Stimulated activated CD8-positive, alpha-beta memory T cell treated with anti-CD3 and anti-CD28 coated beads, Interleukin-4, amount 100 ng/mL, for 48 hours (primary cell): Measurements from ENCODE around the gene MARCKSL1.
"Not testable (repeated sequence)": the region's sequence is repeated elsewhere in the genome, so short reads cannot be mapped to it uniquely, and the experiment has no call there.

ENCODE experiments used
- DNase-seq: peaks from one replicate; pipeline ENCODE4 v3.0.0-alpha.2; 2020

MARCKSL1 gene

GRCh38 chr1:32332290-32333079, 3.5 kb downstream of the MARCKSL1 start:
- DNase-seq: no peak

DNA sequence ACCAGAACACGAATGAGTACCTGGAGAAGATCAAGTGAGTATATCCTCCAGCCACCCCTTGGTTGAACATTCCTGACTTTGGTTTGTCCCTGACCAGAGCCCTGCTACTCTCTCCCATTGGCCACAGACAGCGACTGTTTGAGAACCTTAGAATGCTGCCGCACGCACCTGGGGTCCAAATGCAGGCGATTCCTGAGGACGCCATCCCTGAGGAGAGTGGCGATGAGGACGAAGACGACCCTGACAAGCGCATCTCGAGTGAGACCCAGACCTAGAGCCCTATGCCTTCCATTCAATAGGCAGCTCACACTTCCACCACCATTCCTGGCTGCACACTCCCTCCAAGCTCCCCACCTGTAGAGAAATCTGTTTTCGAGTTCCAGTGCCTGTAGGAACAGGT, 4.5 kb downstream of the MARCKSL1 start:
- no peak for DNase-seq

DNA sequence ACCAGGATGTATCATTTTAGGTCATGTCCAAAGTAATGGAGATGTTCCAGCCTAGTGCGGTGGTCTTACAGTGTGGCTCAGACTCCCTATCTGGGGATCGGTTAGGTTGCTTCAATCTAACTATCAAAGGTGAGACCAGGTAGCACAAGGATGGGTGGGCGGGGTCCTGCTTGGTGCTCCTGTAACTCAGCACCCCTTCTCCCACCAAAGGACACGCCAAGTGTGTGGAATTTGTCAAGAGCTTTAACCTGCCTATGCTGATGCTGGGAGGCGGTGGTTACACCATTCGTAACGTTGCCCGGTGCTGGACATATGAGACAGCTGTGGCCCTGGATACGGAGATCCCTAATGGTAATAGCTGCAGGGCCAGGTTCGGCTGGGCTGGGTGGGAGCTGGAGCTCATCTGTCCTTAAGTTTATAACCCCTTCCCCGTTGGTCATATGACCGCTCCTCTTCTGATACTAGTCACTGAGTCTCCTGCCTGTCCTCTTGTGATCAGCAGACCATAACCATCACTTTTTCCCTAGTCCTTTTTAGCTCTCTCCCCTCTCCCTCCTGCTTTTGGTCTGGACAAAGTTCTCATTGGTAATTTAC, 5.4 kb downstream of the MARCKSL1 start:
- no peak for DNase-seq

GRCh38 chr1:32329931-32330466, 6.0 kb downstream of the MARCKSL1 start:
- no peak for DNase-seq

GRCh38 chr1:32327204-32327603, 8.8 kb downstream of the MARCKSL1 start:
- no peak for DNase-seq

DNA sequence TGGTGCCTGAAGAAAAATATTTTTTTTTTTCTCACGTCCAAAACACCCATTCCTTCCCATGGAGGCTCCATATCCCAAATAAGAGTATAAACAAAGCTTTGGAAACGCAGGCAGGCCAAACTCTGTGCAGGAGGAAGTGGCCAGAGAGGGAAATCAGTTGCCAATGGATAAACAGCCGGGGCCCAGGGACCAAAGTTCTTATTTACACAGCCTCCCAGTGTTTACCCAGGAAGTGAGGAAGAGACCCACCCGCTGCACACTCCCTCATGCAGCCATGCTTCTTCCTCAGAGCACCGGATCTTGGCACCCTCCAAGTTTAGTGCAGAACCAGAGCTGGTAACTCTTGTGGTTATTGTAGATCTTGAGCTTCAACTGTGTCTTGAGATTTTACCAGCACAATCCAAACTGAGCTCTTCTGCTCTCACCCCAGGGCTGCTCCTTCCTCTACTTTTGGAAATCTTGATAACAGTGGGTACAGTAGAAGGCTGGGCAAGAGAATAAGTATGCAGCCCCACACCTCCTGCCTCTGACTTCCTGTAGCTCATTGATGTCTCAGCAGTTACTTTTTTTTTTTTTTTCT, 14.2 kb downstream of the MARCKSL1 start:
- DNase-seq: no peak

- no peak for DNase-seq
These were observed 17.7 kb downstream of the MARCKSL1 start for GRCh38 chr1:32318127-32318869.

DNA sequence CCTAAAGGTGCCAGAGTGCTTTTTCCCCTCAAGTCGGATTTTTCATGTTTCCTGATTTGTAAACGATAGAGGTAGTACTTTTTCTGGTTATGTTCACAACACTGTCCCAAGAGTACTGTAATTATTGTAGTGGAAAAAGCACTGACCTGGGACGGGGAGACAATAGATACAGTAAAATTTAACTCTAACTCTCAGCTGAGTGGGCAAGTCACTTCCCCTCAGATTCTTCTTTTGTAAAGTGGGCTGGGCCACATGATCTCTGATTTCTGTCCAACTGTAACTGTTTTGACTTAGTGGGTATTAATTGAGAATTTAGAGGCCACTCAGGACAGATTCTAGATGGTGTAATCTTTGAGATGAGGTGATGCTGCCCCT, 19.1 kb downstream of the MARCKSL1 start:
- no peak for DNase-seq

GRCh38 chr1:32311709-32312393, 24.2 kb downstream of the MARCKSL1 start:
- DNase-seq: no peak

DNA sequence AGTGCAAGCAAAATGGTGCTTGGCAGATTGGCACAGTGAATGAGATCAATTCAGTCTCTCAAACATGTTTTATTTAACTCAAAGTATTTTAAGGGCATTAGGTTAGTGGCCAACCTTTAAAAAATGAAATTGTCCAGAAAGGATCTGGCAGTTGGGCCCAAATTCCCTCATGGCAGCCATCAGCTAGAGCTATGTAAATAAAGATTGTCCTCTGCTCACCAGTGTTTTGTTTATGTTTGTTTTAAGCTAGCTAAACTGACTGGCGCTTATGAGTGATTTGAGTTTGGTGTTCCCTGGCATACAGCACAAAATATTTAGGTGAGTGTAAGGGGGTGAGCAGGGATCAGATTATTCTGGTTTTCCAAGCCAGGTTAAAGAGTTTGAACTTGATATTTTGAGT, 26.1 kb downstream of the MARCKSL1 start:
- no peak for DNase-seq

- DNase-seq: no peak
These were observed 28.7 kb downstream of the MARCKSL1 start for GRCh38 chr1:32307324-32307723.

DNA sequence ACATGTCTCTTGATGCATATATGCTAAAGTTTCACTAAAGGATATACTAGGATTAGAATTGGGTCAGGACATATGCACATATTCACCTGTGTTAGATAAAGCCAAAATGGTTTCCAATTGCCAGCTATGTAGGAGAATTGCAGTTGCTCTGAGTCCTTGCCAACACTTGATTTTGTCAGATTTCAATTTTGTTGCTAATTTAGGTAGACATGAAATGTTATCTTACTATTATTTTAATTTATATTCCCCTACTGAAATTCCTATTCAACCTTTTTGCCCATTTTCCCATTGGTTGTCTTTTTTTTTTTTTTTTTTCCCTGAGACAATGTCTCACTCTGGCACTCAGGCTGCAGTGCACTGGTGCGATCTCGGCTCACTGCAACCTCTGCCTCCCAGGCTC, 30.7 kb downstream of the MARCKSL1 start:
- no peak for DNase-seq

DNA sequence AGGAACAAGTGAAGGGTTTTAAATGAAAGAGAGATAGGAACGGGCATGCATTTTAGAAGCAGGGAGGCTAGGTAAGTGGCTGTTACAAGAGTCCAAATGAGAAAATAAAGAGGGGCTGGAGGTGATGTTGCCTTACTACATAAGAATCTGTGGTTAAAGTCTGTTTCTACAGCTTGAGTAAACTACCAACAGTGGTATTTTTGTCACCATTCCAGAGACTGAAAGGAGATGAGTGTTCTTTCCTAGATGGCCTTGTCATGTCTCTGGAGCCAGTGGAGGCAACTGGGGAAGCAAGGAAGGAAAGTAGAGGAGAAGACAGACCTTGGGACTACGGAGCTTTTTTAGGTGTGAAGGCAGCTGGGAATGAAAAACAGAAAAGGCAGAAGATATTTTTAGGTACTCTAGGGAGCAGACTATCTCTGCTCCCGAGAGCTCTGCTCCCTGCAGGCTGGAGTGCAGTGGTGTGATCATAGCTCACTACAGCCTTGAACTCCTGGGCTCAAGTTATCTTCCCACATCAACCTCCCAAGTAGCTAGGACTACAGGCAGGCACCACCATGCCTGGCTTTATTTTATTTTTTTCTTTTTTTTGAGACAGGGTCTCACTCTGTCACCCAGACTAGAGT, 31.9 kb downstream of the MARCKSL1 start:
- no peak for DNase-seq

DNA sequence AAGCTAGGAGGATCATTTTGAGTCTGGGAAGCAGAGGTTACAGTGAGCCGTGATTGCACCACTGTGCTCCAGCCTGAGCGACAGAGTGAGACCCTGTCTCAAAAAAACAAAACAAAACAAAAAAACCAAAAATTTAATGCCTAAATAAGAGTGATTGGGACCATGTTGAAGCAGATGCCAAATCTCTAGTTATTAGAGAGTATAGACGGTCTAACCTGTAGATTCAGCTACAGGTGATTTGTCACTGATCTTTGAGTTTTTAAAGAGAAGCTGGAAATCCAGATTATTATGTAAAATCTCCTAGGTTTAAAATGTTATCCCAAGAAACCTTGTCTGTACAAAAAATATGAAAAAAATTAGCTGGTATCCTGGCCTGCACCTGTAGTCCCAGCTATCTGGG, 32.7 kb downstream of the MARCKSL1 start:
- DNase-seq: no peak

- no peak for DNase-seq
These were observed 36.7 kb downstream of the MARCKSL1 start for GRCh38 chr1:32299327-32299726.

DNA sequence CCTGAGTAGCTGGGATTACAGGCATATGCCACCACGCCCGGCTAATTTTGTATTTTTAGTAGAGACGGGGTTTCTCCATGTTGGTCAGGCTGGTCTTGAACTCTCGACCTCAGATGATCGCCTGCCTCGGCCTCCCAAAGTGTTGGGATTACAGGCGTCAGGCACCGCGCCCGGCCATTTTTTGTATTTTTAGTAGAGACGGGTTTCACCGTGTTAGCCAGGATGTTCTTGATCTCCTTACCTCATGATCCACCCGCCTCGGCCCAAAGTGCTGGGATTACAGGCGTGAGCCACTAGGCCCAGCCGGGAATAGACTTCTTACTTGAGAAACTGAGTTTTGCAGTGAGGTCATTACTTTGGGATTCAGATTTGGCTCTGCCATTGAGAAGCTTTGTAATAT, 37.8 kb downstream of the MARCKSL1 start:
- not testable (repeated sequence) for DNase-seq

- peak; percentile 97 for DNase-seq
These were observed 44.1 kb downstream of the MARCKSL1 start, which contains the start of gene HDAC1 for GRCh38 chr1:32291708-32292538. HDAC1 (plus strand) TSS chr1:32292083; CDS start chr1:32292170, 87 bp downstream.

DNA sequence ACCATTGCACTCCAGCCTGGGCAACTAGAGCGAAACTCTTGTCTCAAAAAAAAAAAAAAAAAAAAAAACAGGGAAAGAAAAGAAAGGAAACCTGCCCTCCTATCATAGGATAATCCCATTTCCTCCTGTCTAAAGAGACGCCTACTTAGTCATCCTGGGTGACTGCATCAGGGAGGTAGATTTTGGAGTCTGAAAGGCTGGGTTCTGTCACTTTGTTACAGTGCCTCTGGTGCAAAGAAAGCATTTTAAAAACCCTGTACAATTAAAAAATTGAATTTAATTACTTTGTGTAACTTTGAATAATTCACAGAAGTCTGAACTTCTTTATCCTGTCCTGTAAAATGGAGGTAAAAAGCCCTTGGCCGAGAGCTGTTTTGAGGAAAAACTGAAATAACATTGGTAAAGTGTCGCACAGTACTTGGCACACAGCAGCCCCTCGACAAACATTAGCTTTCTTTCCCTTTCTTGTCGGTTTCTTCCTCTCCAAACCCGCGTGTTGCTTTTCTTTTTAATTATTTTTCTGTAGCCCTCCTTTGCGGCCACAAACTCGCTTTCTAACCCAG, 44.8 kb downstream of the MARCKSL1 start:
- DNase-seq: no peak

- no peak for DNase-seq
These were observed 46.8 kb downstream of the MARCKSL1 start for GRCh38 chr1:32289256-32289655.

GRCh38 chr1:32286763-32287162, 49.3 kb downstream of the MARCKSL1 start:
- no peak for DNase-seq

GRCh38 chr1:32285658-32286057, 50.4 kb downstream of the MARCKSL1 start:
- DNase-seq: no peak
